Coronary artery (tissue), 2 donors: ENCODE measurements around the gene TM9SF1.

Experiments
- DNase-seq: peaks from one replicate; pipeline ENCODE4 v3.0.0-alpha.2; 2017; ENCODE audit warnings: low spot score
- H3K27ac ChIP-seq, 2 donors: fragments of 200-600 bp; sonication (generic); one replicate each; pipeline ENCODE4 v1.5.1; 2016 to 2019
- H3K4me3 ChIP-seq: fragments of 200-600 bp; sonication (generic); 2 replicates; pipeline ENCODE4 v1.5.1; 2016; ENCODE audit warnings: mild to moderate bottlenecking, moderate library complexity
- TF ChIP-seq, protein P1 (sequence below): fragments of 200-600 bp; sonication (generic); IDR thresholded peaks from one replicate; pipeline ENCODE4 v1.5.1; 2019; ENCODE audit warnings: antibody characterized with exemption

Gene TM9SF1

GRCh38 chr14:24179961-24180796, 15.1 kb downstream of the TM9SF1 start:
- TF ChIP-seq, protein P1, sequence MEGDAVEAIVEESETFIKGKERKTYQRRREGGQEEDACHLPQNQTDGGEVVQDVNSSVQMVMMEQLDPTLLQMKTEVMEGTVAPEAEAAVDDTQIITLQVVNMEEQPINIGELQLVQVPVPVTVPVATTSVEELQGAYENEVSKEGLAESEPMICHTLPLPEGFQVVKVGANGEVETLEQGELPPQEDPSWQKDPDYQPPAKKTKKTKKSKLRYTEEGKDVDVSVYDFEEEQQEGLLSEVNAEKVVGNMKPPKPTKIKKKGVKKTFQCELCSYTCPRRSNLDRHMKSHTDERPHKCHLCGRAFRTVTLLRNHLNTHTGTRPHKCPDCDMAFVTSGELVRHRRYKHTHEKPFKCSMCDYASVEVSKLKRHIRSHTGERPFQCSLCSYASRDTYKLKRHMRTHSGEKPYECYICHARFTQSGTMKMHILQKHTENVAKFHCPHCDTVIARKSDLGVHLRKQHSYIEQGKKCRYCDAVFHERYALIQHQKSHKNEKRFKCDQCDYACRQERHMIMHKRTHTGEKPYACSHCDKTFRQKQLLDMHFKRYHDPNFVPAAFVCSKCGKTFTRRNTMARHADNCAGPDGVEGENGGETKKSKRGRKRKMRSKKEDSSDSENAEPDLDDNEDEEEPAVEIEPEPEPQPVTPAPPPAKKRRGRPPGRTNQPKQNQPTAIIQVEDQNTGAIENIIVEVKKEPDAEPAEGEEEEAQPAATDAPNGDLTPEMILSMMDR = no peak
- DNase-seq = peak; percentile 74
- peak overlapping the region in 1 of 2 donors; percentile 77 for H3K27ac ChIP-seq
- H3K4me3 ChIP-seq = no peak overlapping the region

DNA sequence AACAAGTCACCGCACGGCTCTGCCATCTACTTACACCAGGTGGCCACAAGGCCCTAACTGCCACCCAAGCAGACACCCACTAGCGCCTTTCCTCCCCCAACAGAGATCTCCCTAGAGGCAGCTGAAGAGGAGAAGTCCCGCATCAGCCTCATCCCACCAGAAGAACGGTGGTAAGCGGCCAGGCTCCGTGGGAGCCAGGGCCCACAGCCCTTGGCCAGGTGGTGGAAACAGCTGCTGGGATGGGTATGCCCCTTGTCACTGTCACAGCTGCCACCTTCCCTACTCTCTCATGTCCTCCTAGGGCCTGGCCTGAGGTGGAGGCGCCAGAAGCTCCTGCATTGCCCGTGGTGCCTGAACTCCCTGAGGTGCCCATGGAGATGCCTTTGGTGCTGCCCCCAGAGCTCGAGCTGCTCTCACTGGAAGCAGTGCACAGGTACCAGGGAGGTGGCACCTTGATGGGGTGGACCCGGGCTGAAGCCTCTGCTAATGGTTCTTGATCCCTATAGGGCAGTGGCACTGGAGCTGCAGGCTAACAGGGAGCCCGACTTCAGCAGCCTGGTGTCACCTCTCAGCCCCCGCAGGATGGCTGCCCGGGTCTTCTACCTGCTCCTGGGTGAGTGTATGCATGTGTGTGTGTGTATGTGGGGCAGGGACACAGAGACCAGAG, 15.8 kb downstream of the TM9SF1 start:
- DNase-seq = peak; percentile 71
- TF ChIP-seq, protein P1 = no peak
- H3K4me3 ChIP-seq = no peak overlapping the region
- peak overlapping the region in 1 of 2 donors; percentile 77 for H3K27ac ChIP-seq

GRCh38 chr14:24178399-24179178, 16.7 kb downstream of the TM9SF1 start:
- no peak overlapping the region for H3K4me3 ChIP-seq
- TF ChIP-seq, protein P1 = no peak
- H3K27ac ChIP-seq = peak overlapping the region in 1 of 2 donors; percentile 77
- no peak for DNase-seq

- DNase-seq = no peak
- H3K27ac ChIP-seq = no peak overlapping the region
- TF ChIP-seq, protein P1 = no peak
- no peak overlapping the region for H3K4me3 ChIP-seq
Observed at GRCh38 chr14:24177891-24178290, 17.4 kb downstream of the TM9SF1 start.

- TF ChIP-seq, protein P1 = no peak
- no peak for DNase-seq
- Histone ChIP-seq H3K27ac (no peak overlapping the region), H3K4me3 (no peak overlapping the region)
Observed at GRCh38 chr14:24177041-24177825, 18.0 kb downstream of the TM9SF1 start.

GRCh38 chr14:24176599-24176998, 18.6 kb downstream of the TM9SF1 start:
- TF ChIP-seq, protein P1 = no peak
- Histone ChIP-seq H3K4me3 (no peak overlapping the region), H3K27ac (no peak overlapping the region)
- no peak for DNase-seq
